Upper lobe of left lung (tissue), 4 donors: Measurements from ENCODE around the gene PCDHGA7.

ENCODE experiments used
- POLR2A ChIP-seq, 4 donors: fragments of 450-650 bp; IDR thresholded peaks; one replicate each; pipeline ENCODE4 v1.5.1; 2016 to 2017; ENCODE audit warnings: antibody characterized with exemption in 4 of 4, mild to moderate bottlenecking in 2 of 4
- POLR2AphosphoS5 ChIP-seq, 2 donors: sonication (generic); formaldehyde crosslinking; IDR thresholded peaks; one replicate each; pipeline ENCODE4 v1.5.1; 2017; ENCODE audit warnings: antibody characterized with exemption in 2 of 2
- TF ChIP-seq, protein P1 (sequence below), 6 experiments: fragments of 450-650 bp in 4 of 6; fragments of 200-600 bp in 2 of 6; sonication (generic) in 2 of 6; IDR thresholded peaks; one replicate each; pipeline ENCODE4 v1.5.1; 2016 to 2019; ENCODE audit warnings: antibody characterized with exemption in 6 of 6

DNA sequence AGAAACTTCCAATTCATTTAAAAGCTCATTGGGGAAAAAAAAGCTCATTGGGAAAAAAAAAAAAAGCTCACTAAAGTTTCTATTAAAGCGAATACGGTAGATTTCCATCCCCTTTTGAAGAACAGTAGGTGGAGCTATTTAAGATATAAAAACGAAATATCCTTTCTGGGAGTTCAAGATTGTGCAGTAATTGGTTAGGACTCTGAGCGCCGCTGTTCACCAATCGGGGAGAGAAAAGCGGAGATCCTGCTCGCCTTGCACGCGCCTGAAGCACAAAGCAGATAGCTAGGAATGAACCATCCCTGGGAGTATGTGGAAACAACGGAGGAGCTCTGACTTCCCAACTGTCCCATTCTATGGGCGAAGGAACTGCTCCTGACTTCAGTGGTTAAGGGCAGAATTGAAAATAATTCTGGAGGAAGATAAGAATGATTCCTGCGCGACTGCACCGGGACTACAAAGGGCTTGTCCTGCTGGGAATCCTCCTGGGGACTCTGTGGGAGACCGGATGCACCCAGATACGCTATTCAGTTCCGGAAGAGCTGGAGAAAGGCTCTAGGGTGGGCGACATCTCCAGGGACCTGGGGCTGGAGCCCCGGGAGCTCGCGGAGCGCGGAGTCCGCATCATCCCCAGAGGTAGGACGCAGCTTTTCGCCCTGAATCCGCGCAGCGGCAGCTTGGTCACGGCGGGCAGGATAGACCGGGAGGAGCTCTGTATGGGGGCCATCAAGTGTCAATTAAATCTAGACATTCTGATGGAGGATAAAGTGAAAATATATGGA lies 48.0 kb downstream of the PCDHGA7 start, which contains the start of gene PCDHGA12:
- TF ChIP-seq POLR2A (IDR thresholded peaks at IDR 0.05), result no peak
- TF ChIP-seq, protein P1, sequence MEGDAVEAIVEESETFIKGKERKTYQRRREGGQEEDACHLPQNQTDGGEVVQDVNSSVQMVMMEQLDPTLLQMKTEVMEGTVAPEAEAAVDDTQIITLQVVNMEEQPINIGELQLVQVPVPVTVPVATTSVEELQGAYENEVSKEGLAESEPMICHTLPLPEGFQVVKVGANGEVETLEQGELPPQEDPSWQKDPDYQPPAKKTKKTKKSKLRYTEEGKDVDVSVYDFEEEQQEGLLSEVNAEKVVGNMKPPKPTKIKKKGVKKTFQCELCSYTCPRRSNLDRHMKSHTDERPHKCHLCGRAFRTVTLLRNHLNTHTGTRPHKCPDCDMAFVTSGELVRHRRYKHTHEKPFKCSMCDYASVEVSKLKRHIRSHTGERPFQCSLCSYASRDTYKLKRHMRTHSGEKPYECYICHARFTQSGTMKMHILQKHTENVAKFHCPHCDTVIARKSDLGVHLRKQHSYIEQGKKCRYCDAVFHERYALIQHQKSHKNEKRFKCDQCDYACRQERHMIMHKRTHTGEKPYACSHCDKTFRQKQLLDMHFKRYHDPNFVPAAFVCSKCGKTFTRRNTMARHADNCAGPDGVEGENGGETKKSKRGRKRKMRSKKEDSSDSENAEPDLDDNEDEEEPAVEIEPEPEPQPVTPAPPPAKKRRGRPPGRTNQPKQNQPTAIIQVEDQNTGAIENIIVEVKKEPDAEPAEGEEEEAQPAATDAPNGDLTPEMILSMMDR (IDR thresholded peaks at IDR 0.05), result peak in 3 of 6 experiments; percentile 14 to 37 (median 32)
- TF ChIP-seq POLR2AphosphoS5 (IDR thresholded peaks at IDR 0.05), result no peak
